SKM-1 (cell line): ENCODE results near the gene GNRHR.

Source experiments
- DNase-seq: peaks from one replicate; lab custom pipeline; 2025; ENCODE audit not compliant: unreplicated experiment; lab: John Stamatoyannopoulos, UW

Gene GNRHR

GRCh38 chr4:67700738-67701516 is 53.3 kb downstream of the GNRHR start, which contains the start of gene UBA6:
TSS of gene UBA6 (minus strand) at chr4:67701155. CDS start at chr4:67701119, 36 bp downstream.
- peak; percentile 88 for DNase-seq

DNA sequence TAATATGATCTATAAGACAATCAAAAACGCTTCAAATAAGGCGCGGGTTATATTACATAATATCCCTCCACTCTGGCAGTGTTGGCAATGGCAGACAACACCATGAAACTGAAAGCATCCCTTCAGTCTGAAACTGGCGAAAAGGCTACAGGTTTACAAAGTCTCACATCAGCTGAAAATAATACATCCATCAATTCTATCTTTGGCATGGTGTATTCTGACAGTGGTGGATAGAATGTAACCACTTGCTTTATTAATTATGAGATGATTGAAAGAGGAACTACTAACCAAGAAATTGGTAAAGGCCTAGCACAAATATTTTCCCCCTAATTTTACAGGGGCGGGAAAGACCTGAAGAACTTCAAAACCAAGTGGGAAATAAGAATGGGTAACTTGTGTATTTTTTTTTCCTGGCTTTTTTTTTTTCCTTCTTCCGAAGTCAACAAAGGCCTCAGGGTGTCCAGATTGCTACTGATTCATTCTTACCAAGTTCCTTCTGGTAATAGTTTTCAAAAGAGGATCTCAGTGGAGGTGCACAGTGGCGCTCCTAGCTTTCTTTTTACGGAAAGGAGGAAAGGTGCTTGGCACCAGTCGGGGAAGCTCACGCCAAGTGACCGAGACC is 54.0 kb downstream of the GNRHR start:
- no peak for DNase-seq

- no peak for DNase-seq
Measured at GRCh38 chr4:67699603-67700002, 54.6 kb downstream of the GNRHR start.

- DNase-seq: no peak
Measured at GRCh38 chr4:67697860-67698687, 56.1 kb downstream of the GNRHR start.

DNA sequence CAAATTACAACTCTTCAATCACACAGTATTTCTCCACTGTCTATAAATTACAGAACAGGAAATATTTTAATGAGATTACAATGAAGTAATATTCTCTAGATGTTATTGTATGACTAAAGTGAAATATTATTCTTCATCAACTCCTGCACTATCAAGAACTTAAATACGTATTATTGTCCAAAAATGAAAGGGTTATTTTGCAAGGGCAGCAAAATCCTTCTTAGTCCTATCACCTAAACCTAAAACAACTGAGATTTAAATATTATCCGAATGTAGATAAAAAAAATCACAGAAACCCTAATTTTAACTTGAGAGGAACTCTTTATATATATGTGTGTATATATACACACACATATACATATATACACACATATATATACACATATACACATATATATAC is 58.1 kb downstream of the GNRHR start:
- DNase-seq: no peak

GRCh38 chr4:67694662-67695061 is 59.5 kb downstream of the GNRHR start:
- DNase-seq: no peak

DNA sequence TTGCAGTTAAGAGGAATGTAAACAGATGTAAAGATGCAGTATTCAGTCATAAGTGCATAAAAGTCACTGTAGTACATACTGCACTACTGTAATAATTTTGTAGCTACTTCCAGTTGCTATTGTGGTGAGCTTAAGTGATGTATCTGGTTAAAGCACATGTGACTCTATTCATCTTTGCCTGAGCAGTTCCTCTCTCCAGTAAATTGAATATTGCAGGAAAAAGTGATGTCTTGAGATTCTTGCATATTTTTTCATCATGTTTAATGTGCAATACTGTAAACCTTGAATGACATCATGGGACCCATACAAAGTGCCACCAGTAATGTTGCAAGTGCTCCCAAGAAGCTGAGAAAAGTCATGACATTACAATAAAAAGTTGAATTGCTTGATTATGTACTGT is 62.9 kb downstream of the GNRHR start:
- no peak for DNase-seq
